HG02943 (cell line): ENCODE measurements around the gene OR56A1.

Source experiments
- ATAC-seq: cut with Tn5 transposase; IDR thresholded peaks from one replicate; pipeline ENCODE4 v1.9.1; 2021; ENCODE audit warnings: mild to moderate bottlenecking, low read depth, moderate library complexity; ENCODE audit not compliant: unreplicated experiment

Gene OR56A1

DNA sequence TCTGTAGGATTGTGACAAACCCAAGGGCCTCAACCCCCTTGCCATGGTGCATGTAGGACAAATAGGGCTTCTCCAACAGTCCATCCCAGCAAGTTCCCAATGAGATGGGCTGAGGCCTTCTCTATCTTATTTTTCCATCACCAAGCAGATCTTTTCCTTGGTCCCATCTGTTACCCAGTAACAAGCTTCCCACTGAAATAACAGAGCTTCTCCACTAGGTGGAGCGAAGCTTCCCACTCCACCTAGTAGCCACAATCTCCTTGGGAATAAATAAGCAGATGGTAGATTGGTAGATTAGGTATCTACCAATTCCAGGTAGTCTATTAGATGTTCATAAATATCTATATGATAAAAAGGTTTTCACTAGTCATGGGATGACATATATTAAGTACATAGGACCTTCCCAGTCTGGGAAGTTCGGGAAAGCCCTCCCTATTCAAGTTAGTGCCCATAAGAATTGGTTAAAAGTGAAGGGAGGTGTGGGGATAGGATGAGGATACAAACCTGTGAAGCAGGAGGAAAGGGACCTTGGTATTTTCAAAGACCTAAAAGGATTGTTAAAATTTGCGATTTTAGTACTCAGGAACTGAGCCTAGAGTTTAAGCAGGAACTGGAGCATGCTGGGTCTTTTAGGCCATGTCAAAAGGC, 37.8 kb downstream of the OR56A1 start:
- no peak for ATAC-seq

DNA sequence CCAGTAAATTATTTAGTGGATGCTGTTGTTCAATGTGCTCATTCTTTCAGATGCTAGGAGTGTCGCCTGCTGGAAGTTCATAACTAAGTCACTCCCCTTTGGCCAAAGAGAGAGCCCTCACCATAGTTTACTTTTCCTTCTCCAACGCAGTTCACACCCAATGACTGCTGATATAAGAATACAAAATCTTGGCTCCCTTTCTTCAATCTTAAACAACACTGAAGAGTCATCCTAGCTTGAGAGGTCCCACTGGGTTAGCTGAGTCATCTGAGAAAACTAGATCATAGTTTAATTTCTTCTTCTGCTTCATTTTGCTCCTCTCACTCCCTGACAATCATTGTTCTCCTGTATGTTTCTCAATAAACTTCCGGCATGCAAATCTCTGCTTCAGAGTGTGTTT, 38.4 kb downstream of the OR56A1 start:
- ATAC-seq = no peak

DNA sequence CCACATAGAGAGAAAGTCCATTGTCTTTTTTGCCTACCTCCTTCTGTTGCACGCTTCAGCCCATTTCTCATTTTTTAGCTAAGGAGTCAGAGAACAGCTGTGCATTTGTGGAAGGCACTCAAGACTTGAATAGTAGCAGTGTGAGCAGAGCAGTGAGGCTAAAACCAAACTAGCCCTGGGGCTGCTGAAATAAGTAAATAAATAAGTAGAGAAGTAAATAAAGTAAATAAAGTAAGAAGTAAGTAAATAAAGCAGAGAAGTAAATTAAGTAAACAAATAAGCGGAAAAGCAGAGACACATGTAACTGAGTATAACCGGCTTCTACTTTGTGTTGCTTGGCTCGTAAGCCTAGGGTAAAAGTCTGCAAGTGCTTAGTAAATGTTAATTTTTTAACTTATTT, 41.4 kb downstream of the OR56A1 start:
- no peak for ATAC-seq

DNA sequence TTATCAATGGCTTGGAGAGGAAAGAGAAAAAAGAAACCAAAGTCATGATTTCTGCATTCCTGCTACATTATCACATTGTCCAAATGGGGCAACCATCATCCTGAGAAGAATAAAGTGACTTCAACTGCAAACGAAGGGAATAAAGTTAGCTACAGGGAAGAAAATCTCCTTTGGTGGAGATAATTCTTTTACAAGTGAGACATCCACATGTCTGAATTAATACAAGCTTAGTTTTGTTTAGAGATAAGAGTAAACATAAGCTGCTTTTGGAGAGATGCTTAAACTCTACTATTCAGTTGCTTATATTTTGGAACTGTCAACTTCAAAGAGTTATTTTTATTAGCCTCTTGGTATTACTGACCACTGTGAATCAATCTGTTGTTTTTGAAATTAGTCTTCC, 43.7 kb downstream of the OR56A1 start, which contains the start of gene OR52L1:
OR52L1 (minus strand) TSS at position 101 of the 400 bp plus-strand sequence; CDS start at position 46, 55 bp downstream.
- ATAC-seq = no peak

DNA sequence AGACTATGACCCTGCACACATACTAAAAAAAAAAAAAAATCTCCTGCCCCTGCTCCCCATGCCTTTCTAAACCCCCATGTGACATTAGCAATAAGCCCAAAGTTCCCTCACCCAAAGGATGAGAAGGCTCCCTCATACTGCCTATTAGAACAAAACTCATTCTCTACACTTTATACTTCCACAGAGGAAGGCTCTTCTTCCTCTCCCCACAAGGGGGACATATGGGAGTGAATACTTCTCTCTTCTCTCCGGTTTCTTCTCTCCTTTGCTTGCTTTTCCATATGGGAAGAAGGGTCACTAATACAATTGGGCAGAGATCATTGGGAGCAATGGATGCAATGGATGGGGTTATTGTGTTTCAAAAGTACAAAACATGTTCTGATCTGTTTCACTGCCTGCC, 47.1 kb downstream of the OR56A1 start:
- no peak for ATAC-seq

DNA sequence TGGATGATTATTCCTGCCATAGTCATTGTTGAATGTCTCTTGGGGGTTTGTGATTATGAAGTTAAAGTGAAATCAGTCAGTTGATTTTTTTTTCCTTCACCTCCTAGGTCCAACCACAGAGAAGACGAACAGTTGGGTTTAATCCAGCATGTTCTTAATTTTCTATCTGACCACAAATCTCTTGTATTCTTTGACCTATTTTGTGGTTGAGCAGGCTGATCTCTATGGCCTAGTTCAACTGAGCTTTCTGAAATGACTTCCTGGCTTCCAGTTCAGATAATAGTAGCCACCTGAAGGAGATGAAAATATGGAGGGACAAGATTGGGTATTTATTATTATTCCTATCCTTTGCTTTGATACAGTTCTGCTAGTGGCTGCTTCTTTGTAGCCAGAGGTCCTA, 57.0 kb downstream of the OR56A1 start:
- no peak for ATAC-seq
